Lung (tissue), 12 donors: ENCODE measurements around the gene IGHMBP2. TPM values are rescaled to one million over a fixed set of nuclear protein-coding genes. Genes with fewer than 3 reads are reported as not detected.

Experiments used
- ATAC-seq: fragments of 200-7000 bp; cut with Tn5 transposase; one replicate; pipeline ENCODE4 v1.9.1; 2020; ENCODE audit warnings: moderate number of reproducible peaks; ENCODE audit not compliant: insufficient read depth, low FRiP score
- DNase-seq, 3 donors: peaks; one replicate each; pipeline ENCODE4 v3.0.0-alpha.2; 2013 to 2017
- H3K27ac ChIP-seq, 2 donors: one replicate each; pipeline ENCODE4 v1.5.1; 2013; ENCODE audit warnings: mild to moderate bottlenecking in 2 of 2, moderate library complexity in 2 of 2, control low read depth in 1 of 2, inconsistent platforms in 1 of 2, low read depth in 1 of 2, low read length in 1 of 2
- H3K27me3 ChIP-seq, 3 donors: one replicate each; pipeline ENCODE4 v1.5.1; 2013; ENCODE audit warnings: low read length in 2 of 3; ENCODE audit not compliant: control insufficient read depth in 3 of 3, insufficient read depth in 3 of 3
- H3K36me3 ChIP-seq, 4 donors: one replicate each; pipeline ENCODE4 v1.5.1; 2013; ENCODE audit warnings: low read length in 4 of 4, mild to moderate bottlenecking in 1 of 4, moderate library complexity in 1 of 4; ENCODE audit not compliant: control insufficient read depth in 4 of 4, insufficient read depth in 4 of 4
- H3K4me1 ChIP-seq, 5 donors: one replicate each; pipeline ENCODE4 v1.5.1; 2013; ENCODE audit warnings: low read length in 5 of 5, mild to moderate bottlenecking in 2 of 5, moderate library complexity in 1 of 5; ENCODE audit not compliant: control insufficient read depth in 5 of 5, insufficient read depth in 5 of 5
- H3K4me3 ChIP-seq: one replicate; pipeline ENCODE4 v1.5.1; 2013; ENCODE audit warnings: mild to moderate bottlenecking, control low read depth, moderate library complexity
- H3K9ac ChIP-seq, 2 donors: one replicate each; pipeline ENCODE4 v1.5.1; 2013; ENCODE audit warnings: low read length in 2 of 2, control low read depth in 1 of 2; ENCODE audit not compliant: insufficient read depth in 1 of 2
- H3K9me3 ChIP-seq, 4 donors: one replicate each; pipeline ENCODE4 v1.5.1; 2013; ENCODE audit warnings: low read length in 3 of 4, mild to moderate bottlenecking in 1 of 4, moderate library complexity in 1 of 4; ENCODE audit not compliant: control insufficient read depth in 4 of 4, insufficient read depth in 3 of 4
- CTCF ChIP-seq: IDR thresholded peaks from 2 replicates; pipeline ENCODE4 v1.5.1; 2012; ENCODE audit warnings: mild to moderate bottlenecking; ENCODE audit errors: control extremely low read depth, extremely low read depth
- WGBS, 2 donors: extraction: QIAGEN DNeasy Blood & Tissue Kit; methylation state at CpG; one replicate each; pipeline ENCODE4 v1.1.7; 2013; 5-methylcytosine and 5-hydroxymethylcytosine counted together
- polyA plus RNA-seq, 2 donors: library from polyadenylated mRNA; stranded (reverse); fragments of 200-250 nt; gene quantifications; one replicate each; pipeline ENCODE4 v1.2.1, GENCODE V29; 2013
- total RNA-seq, 2 donors: library from RNA; depleted of rRNA in 1 of 2; stranded (reverse); fragments of >200 nt in 1 of 2; gene quantifications; one replicate each; pipeline ENCODE4 v1.2.1, GENCODE V29; 2014 to 2021
- donor health status: control.
- donor health status: control.
- donor health status: Bipolar disorder and iron deficiency.
- donor health status: healthy.
- donor health status: DM: yes; HTN: yes; CAD: no.

Gene IGHMBP2
- total and polyA plus RNA-seq, 4 donors, result 12.4 to 21.0 (median 17.6) TPM

GRCh38 chr11:68933605-68934320, 30.1 kb downstream of the IGHMBP2 start:
- WGBS, 2 donors, result 93 to 96% methylated on average over 17 of the region's 17 CpGs
- H3K27ac ChIP-seq, result no peak overlapping the region
- H3K4me1 ChIP-seq, result peaks cover 0 to 1% (median 0%) of the 10 kb centered on the region in 5 donors
- DNase-seq, result no peak
- ATAC-seq, result no peak
- H3K27me3 ChIP-seq, result no peaks in the 10 kb centered on the region
- H3K4me3 ChIP-seq, result no peak overlapping the region
- TF ChIP-seq CTCF, result no peak
- H3K36me3 ChIP-seq, result peaks cover 18 to 78% (median 27%) of the 10 kb centered on the region in 4 donors
- H3K9ac ChIP-seq, result no peak overlapping the region
- H3K9me3 ChIP-seq, result no peaks in the 10 kb centered on the region

- Histone ChIP-seq H3K4me1 (no peaks in the 10 kb centered on the region), H3K27me3 (no peaks in the 10 kb centered on the region), H3K9me3 (no peaks in the 10 kb centered on the region), H3K4me3 (no peak overlapping the region), H3K27ac (no peak overlapping the region), H3K36me3 (peaks cover 22 to 78% (median 27%) of the 10 kb centered on the region in 4 donors), H3K9ac (no peak overlapping the region)
- ATAC-seq (no peak), DNase-seq (no peak)
- no peak for TF ChIP-seq CTCF
- WGBS, 2 donors, result 95% methylated on average over 12 of the region's 12 CpGs
Observed at GRCh38 chr11:68934321-68934645, 30.6 kb downstream of the IGHMBP2 start.

- ATAC-seq, result no peak
- no peak for TF ChIP-seq CTCF
- Histone ChIP-seq H3K4me3 (no peak overlapping the region), H3K9me3 (no peaks in the 10 kb centered on the region), H3K9ac (no peak overlapping the region), H3K4me1 (no peaks in the 10 kb centered on the region), H3K27ac (no peak overlapping the region), H3K36me3 (peaks cover 18 to 78% (median 25%) of the 10 kb centered on the region in 4 donors), H3K27me3 (no peaks in the 10 kb centered on the region)
- 97 to 98% methylated on average over 13 of the region's 13 CpGs for WGBS, 2 donors
- no peak for DNase-seq
Observed at GRCh38 chr11:68934666-68935065, 31.0 kb downstream of the IGHMBP2 start.

- TF ChIP-seq CTCF, result no peak
- Histone ChIP-seq H3K36me3 (peaks cover 15 to 77% (median 24%) of the 10 kb centered on the region in 4 donors), H3K9ac (no peak overlapping the region), H3K27me3 (no peaks in the 10 kb centered on the region), H3K4me3 (no peak overlapping the region), H3K4me1 (no peaks in the 10 kb centered on the region), H3K27ac (no peak overlapping the region), H3K9me3 (no peaks in the 10 kb centered on the region)
- WGBS, 2 donors, result 97 to 99% methylated on average over 15 of the region's 15 CpGs
- no peak for ATAC-seq
- DNase-seq, result no peak
Observed at GRCh38 chr11:68935066-68935465, 31.4 kb downstream of the IGHMBP2 start.
